H1 (cell line): ENCODE data around the gene ANKRD11. TPM values are rescaled to one million over a fixed set of nuclear protein-coding genes. Genes with fewer than 3 reads are reported as not detected.

Source experiments
- CTCF ChIA-PET: fragments of 300-600 bp; sonication (Branson Sonifier 250); formaldehyde crosslinking; loops from one replicate; lab custom pipeline; 2021; ENCODE audit not compliant: partially characterized antibody; lab: Charles Lee
- POLR2A ChIA-PET: fragments of 300-600 bp; sonication (Branson Sonifier 250); formaldehyde crosslinking; loops from one replicate; lab custom pipeline; 2021; ENCODE audit warnings: inconsistent platforms; ENCODE audit not compliant: partially characterized antibody; lab: Charles Lee
- DNase-seq, 2 experiments: peaks; one replicate each; pipeline versions ENCODE4 v3.0.0 to v3.0.0-alpha.2; 2010 to 2022; ENCODE audit warnings: low spot score in 2 of 2, low read depth in 1 of 2, mixed read lengths in 1 of 2
- FAIRE-seq: peaks from 2 replicates; lab custom pipeline; 2011; peaks lifted over from hg19 to GRCh38; lab: Jason Lieb, UNC
- H2AFZ ChIP-seq: 2 replicates; pipeline ENCODE4 v1.8.1; 2012; ENCODE audit warnings: low read length, inconsistent platforms
- H2AK5ac ChIP-seq: 2 replicates; pipeline ENCODE4 v1.6.1; 2013; ENCODE audit warnings: low read depth, low read length
- H2BK120ac ChIP-seq: replicated peaks from 2 replicates; pipeline ENCODE3; 2013; ENCODE audit warnings: low read depth, low read length, inconsistent platforms
- H2BK12ac ChIP-seq: 2 replicates; pipeline ENCODE4 v1.6.1; 2013; ENCODE audit warnings: low read depth, low read length
- H2BK15ac ChIP-seq: 2 replicates; pipeline ENCODE4 v1.6.1; 2013; ENCODE audit warnings: low read length
- H2BK20ac ChIP-seq: 2 replicates; pipeline ENCODE4 v1.6.1; 2013; ENCODE audit warnings: low read length
- H2BK5ac ChIP-seq: 2 replicates; pipeline ENCODE4 v1.6.1; 2013; ENCODE audit warnings: low read depth, low read length
- H3K14ac ChIP-seq: 2 replicates; pipeline ENCODE4 v1.6.1; 2013; ENCODE audit warnings: inconsistent platforms; ENCODE audit not compliant: insufficient read length
- H3K18ac ChIP-seq: 2 replicates; pipeline ENCODE4 v1.6.1; 2013; ENCODE audit warnings: low read length; ENCODE audit errors: extremely low read depth
- H3K23ac ChIP-seq: 2 replicates; pipeline ENCODE4 v1.6.1; 2013; ENCODE audit warnings: inconsistent platforms; ENCODE audit not compliant: insufficient read length
- H3K23me2 ChIP-seq: 2 replicates; pipeline ENCODE4 v1.6.1; 2013; ENCODE audit warnings: low read depth, low read length
- H3K27ac ChIP-seq: 2 replicates; pipeline ENCODE4 v1.6.1; 2011; ENCODE audit warnings: low read depth, low read length, inconsistent platforms
- H3K27me3 ChIP-seq, 4 experiments: replicated peaks in 1 of 4; 1 replicate in 1 of 4; 2 replicates in 3 of 4; pipeline versions ENCODE4 v1.6.1 to v1.8.1; 2011 to 2013; ENCODE audit warnings: low read length in 3 of 4, mild to moderate bottlenecking in 3 of 4, inconsistent platforms in 2 of 4, mixed read lengths in 2 of 4, moderate library complexity in 1 of 4; ENCODE audit not compliant: control insufficient read depth in 3 of 4, insufficient read depth in 3 of 4; ENCODE audit errors: extremely low read depth in 1 of 4
- H3K36me3 ChIP-seq, 4 experiments: 2 replicates each; pipeline versions ENCODE4 v1.6.1 to v1.8.1; 2011 to 2013; ENCODE audit warnings: mild to moderate bottlenecking in 4 of 4, low read length in 3 of 4, moderate library complexity in 2 of 4, control low read depth in 1 of 4, inconsistent platforms in 1 of 4; ENCODE audit not compliant: insufficient read depth in 4 of 4, control insufficient read depth in 2 of 4
- H3K4ac ChIP-seq: replicated peaks from 2 replicates; pipeline ENCODE3; 2013; ENCODE audit warnings: low read length, low read depth, mixed read lengths, inconsistent platforms; ENCODE audit not compliant: insufficient read length
- H3K4me1 ChIP-seq, 4 experiments: replicated peaks in 1 of 4; 1 replicate in 1 of 4; 2 replicates in 3 of 4; pipeline versions ENCODE4 v1.6.1 to v1.8.1; 2011 to 2013; ENCODE audit warnings: low read length in 3 of 4, inconsistent platforms in 2 of 4, mixed read lengths in 1 of 4; ENCODE audit not compliant: insufficient read depth in 4 of 4, control insufficient read depth in 3 of 4
- H3K4me2 ChIP-seq, 2 experiments: 2 replicates each; pipeline versions ENCODE4 v1.6.1 to v1.8.1; 2011 to 2013; ENCODE audit warnings: low read depth in 2 of 2, low read length in 2 of 2, control low read depth in 1 of 2, inconsistent platforms in 1 of 2, mild to moderate bottlenecking in 1 of 2; ENCODE audit not compliant: insufficient read depth in 1 of 2
- H3K4me3 ChIP-seq, 4 experiments: fragments of 200-600, 300-600 bp in 1 of 4; sonication (generic), shearing (Covaris generic), sonication (Bioruptor Twin) in 1 of 4; 2 replicates each; pipeline versions ENCODE4 v1.5.1 to v1.8.1; 2011 to 2016; ENCODE audit warnings: low read length in 4 of 4, low read depth in 3 of 4, control low read depth in 2 of 4, inconsistent platforms in 2 of 4, mild to moderate bottlenecking in 2 of 4, mixed read lengths in 1 of 4, moderate library complexity in 1 of 4; ENCODE audit not compliant: insufficient read depth in 2 of 4; ENCODE audit errors: extremely low read depth in 1 of 4
- H3K56ac ChIP-seq: replicated peaks from 2 replicates; pipeline ENCODE3; 2013; ENCODE audit warnings: low read depth, mild to moderate bottlenecking, mixed read lengths, low read length, inconsistent platforms; ENCODE audit not compliant: insufficient read length
- H3K79me1 ChIP-seq: 2 replicates; pipeline ENCODE4 v1.6.1; 2013; ENCODE audit warnings: low read depth, low read length, control low read depth
- H3K79me2 ChIP-seq, 2 experiments: 2 replicates each; pipeline versions ENCODE4 v1.6.1 to v1.8.1; 2012 to 2013; ENCODE audit warnings: low read length in 2 of 2, mild to moderate bottlenecking in 2 of 2, inconsistent platforms in 1 of 2; ENCODE audit not compliant: insufficient read depth in 2 of 2, control insufficient read depth in 1 of 2
- H3K9ac ChIP-seq, 4 experiments: replicated peaks in 1 of 4; 1 replicate in 1 of 4; 2 replicates in 3 of 4; pipeline versions ENCODE4 v1.6.1 to v1.8.1; 2011 to 2013; ENCODE audit warnings: low read depth in 3 of 4, low read length in 3 of 4, control low read depth in 2 of 4, mild to moderate bottlenecking in 2 of 4, moderate library complexity in 2 of 4, inconsistent platforms in 1 of 4; ENCODE audit errors: extremely low read depth in 1 of 4
- H3K9me3 ChIP-seq, 2 experiments: 2 replicates each; pipeline versions ENCODE4 v1.6.1 to v1.8.1; 2012 to 2013; ENCODE audit warnings: mild to moderate bottlenecking in 2 of 2, moderate library complexity in 2 of 2, control low read depth in 1 of 2, inconsistent platforms in 1 of 2, low read depth in 1 of 2, low read length in 1 of 2, mixed read lengths in 1 of 2; ENCODE audit not compliant: insufficient read depth in 2 of 2
- H4K20me1 ChIP-seq, 2 experiments: replicated peaks in 1 of 2; 2 replicates each; pipeline versions ENCODE3 to v1.8.1; 2011 to 2013; ENCODE audit warnings: inconsistent platforms in 2 of 2, low read length in 2 of 2, mild to moderate bottlenecking in 1 of 2; ENCODE audit not compliant: insufficient read depth in 2 of 2, control insufficient read depth in 1 of 2
- H4K5ac ChIP-seq: 2 replicates; pipeline ENCODE4 v1.6.1; 2013; ENCODE audit warnings: low read length, low read depth, mixed read lengths, inconsistent platforms; ENCODE audit not compliant: insufficient read length
- H4K8ac ChIP-seq: 2 replicates; pipeline ENCODE4 v1.8.0; 2013; ENCODE audit warnings: mild to moderate bottlenecking, moderate library complexity, low read length, inconsistent platforms; ENCODE audit not compliant: insufficient read depth; ENCODE audit errors: extremely low read depth
- H4K91ac ChIP-seq: replicated peaks from 2 replicates; pipeline ENCODE3; 2013; ENCODE audit warnings: low read length, mixed read lengths, inconsistent platforms; ENCODE audit not compliant: insufficient read length
- EZH2 ChIP-seq: fragments of 200-600 bp; sonication (generic); IDR thresholded peaks from 2 replicates; pipeline ENCODE4 v1.7.1; 2012; ENCODE audit warnings: low read depth, mild to moderate bottlenecking, moderate library complexity, low read length, inconsistent platforms; ENCODE audit not compliant: severe bottlenecking
- JUN ChIP-seq: IDR thresholded peaks from 2 replicates; pipeline ENCODE4 v1.6.1; 2011; ENCODE audit warnings: low read depth, mild to moderate bottlenecking, improper control_type of control experiment, low read length
- RFX5 ChIP-seq: IDR thresholded peaks from 2 replicates; pipeline ENCODE4 v1.6.1; 2011; ENCODE audit warnings: low read depth, low read length, improper control_type of control experiment, borderline replicate concordance
- WGBS, 2 experiments: shearing (Covaris generic) in 1 of 2; methylation state at CpG; one replicate each; pipeline versions ENCODE4 v1.1.6 to v1.1.7; 2013 to 2015; ENCODE audit warnings: low lambda C conversion rate in 2 of 2, mixed read lengths in 2 of 2, inconsistent platforms in 1 of 2, low coverage in 1 of 2, missing lambda C conversion rate in 1 of 2; ENCODE audit not compliant: insufficient replicate concordance in 2 of 2, insufficient coverage in 1 of 2, insufficient read length in 1 of 2; ENCODE audit errors: extremely low coverage in 1 of 2, missing lambda C conversion rate in 1 of 2; 5-methylcytosine and 5-hydroxymethylcytosine counted together
- polyA plus RNA-seq, 7 experiments: library from polyadenylated mRNA; depleted of rRNA in 3 of 7; stranded (reverse) in 5 of 7; unstranded in 2 of 7; fragments of >200 nt in 5 of 7; fragments of 200-250 nt in 2 of 7; gene quantifications; 1 replicate in 5 of 7; 2 replicates in 1 of 7; 4 replicates in 1 of 7; pipeline versions ENCODE4 v1.2.1 to v1.2.3, GENCODE V29; 2011 to 2013; ENCODE audit warnings: missing spikeins in 2 of 7, mixed read lengths in 2 of 7
- total RNA-seq: library from RNA; stranded (reverse); fragmentation: NEBNext Ultra II Directional; extraction: Animal tissue kit (Norgen Biotek cat#: 25700); gene quantifications from 2 replicates; pipeline ENCODE4 v1.2.1, GENCODE V29; 2021
- TF ChIP-seq, protein P1 (sequence below): IDR thresholded peaks from 2 replicates; pipeline ENCODE4 v1.6.1; 2011; ENCODE audit warnings: low read depth, mild to moderate bottlenecking, low read length; ENCODE audit not compliant: insufficient read depth

The ANKRD11 gene
- total and polyA plus RNA-seq, 2 of the 8 experiments (the other 6 are each of a cell fraction or from before 2014, with no cell fraction given), result 46.5 to 142 TPM

DNA sequence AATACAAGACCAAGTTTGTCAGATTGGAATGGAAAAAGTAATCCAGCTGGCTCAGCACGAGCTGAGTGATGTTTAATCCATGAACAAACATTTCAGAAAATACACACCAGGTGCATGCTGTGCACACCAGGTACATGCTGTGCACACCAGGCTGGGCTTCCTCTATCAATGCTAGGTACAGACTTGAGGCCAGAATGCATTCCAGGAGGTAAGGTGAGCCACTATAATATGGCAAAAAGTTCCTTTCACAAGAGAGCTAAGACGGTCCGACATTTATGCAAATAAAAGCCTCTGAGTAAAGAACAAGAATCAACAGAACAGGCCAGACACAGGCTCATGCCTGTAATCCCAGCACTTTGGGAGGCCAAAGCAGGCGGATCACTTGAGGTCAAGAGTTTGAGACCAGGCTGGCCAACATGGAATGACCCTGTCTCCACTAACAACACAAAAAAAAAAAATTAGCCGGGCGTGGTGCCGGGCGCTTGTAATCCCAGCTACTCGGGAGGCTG is 144.7 kb downstream of the ANKRD11 start:
- ChIA-PET POLR2A (interaction anchor here (0.6 to 0.7 kb wide), 2 partner anchors 12 to 153 kb away, joined by 3 read pairs; no protein-coding TSS in a partner anchor), CTCF (interaction anchor here (1.0 to 5.6 kb wide), 5 partner anchors 11 to 127 kb away, joined by 3 to 31 read pairs (median 4); no protein-coding TSS in a partner anchor)
- Histone ChIP-seq H2BK120ac (no peak overlapping the region), H3K9ac (no peak overlapping the region), H2AFZ (no peak overlapping the region), H3K56ac (no peak overlapping the region), H3K4me2 (peak overlapping the region in 1 of 2 experiments; percentile 13; a peak in 1 of 4 replicates), H3K79me2 (peaks cover 29 to 99% of the 10 kb centered on the region in 2 experiments), H3K23me2 (no peaks in the 10 kb centered on the region), H3K27ac (no peak overlapping the region), H3K4me1 (peaks cover 5 to 14% (median 11%) of the 10 kb centered on the region in 4 experiments; a peak in 5 of 7 replicates), H3K18ac (no peak overlapping the region), H3K27me3 (no peaks in the 10 kb centered on the region), H3K9me3 (no peaks in the 10 kb centered on the region), H4K91ac (no peak overlapping the region), H3K23ac (no peak overlapping the region), H2BK15ac (no peak overlapping the region), H2BK20ac (no peak overlapping the region), H3K79me1 (peaks cover 36% of the 10 kb centered on the region), H3K36me3 (no peaks in the 10 kb centered on the region), H2BK12ac (no peak overlapping the region), H4K8ac (no peak overlapping the region), H4K5ac (no peak overlapping the region), H2AK5ac (no peak overlapping the region), H3K4me3 (no peak overlapping the region), H3K14ac (no peak overlapping the region), H3K4ac (no peak overlapping the region), H2BK5ac (no peak overlapping the region), H4K20me1 (peaks cover 39 to 58% of the 10 kb centered on the region in 2 experiments)
- DNase-seq (no peak), FAIRE-seq (no peak)
- TF ChIP-seq, protein P1, sequence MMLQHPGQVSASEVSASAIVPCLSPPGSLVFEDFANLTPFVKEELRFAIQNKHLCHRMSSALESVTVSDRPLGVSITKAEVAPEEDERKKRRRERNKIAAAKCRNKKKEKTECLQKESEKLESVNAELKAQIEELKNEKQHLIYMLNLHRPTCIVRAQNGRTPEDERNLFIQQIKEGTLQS, result no peak
- no peak for TF ChIP-seq EZH2
- no peak for TF ChIP-seq RFX5
- TF ChIP-seq JUN, result no peak
- WGBS, 2 experiments, result 93% methylated on average over 9 of the region's 9 CpGs; no CpG with 5 or more reads in 1 of the 2 experiments
